GM23248 (cell line): ENCODE measurements around the gene APPBP2. TPM values are rescaled to one million over a fixed set of nuclear protein-coding genes. Genes with fewer than 3 reads are reported as not detected.
"Not testable (repeated sequence)": the region's sequence is repeated elsewhere in the genome, so short reads cannot be mapped to it uniquely, and the experiment has no call there.

Source experiments
- DNase-seq: peaks from one replicate; pipeline ENCODE4 v3.0.0-alpha.2; 2015
- H2AFZ ChIP-seq: fragments of 200-600 bp; sonication (generic); 2 replicates; pipeline ENCODE4 v1.6.1; 2016; ENCODE audit warnings: antibody characterized with exemption
- H3F3A ChIP-seq: fragments of 200-600 bp; sonication (generic); 2 replicates; pipeline ENCODE4 v1.6.1; 2016; ENCODE audit warnings: mild to moderate bottlenecking, antibody characterized with exemption, mixed run types; ENCODE audit not compliant: insufficient read depth
- H3K27ac ChIP-seq: fragments of 200-600 bp; sonication (generic); 2 replicates; pipeline ENCODE4 v1.5.1; 2016; ENCODE audit warnings: mild to moderate bottlenecking
- H3K27me3 ChIP-seq: fragments of 200-600 bp; sonication (generic); replicated peaks from 2 replicates; pipeline ENCODE4 v1.6.1; 2016; ENCODE audit warnings: mild to moderate bottlenecking; ENCODE audit not compliant: insufficient read depth
- H3K36me3 ChIP-seq: fragments of 200-600 bp; sonication (generic); 2 replicates; pipeline ENCODE4 v1.6.1; 2016; ENCODE audit warnings: low read depth, mild to moderate bottlenecking
- H3K4me1 ChIP-seq: fragments of 200-600 bp; sonication (generic); 2 replicates; pipeline ENCODE4 v1.6.1; 2016; ENCODE audit warnings: mild to moderate bottlenecking; ENCODE audit not compliant: insufficient read depth
- H3K4me2 ChIP-seq: fragments of 200-600 bp; sonication (generic); one replicate; pipeline ENCODE4 v1.6.1; 2016; ENCODE audit warnings: mild to moderate bottlenecking; ENCODE audit not compliant: unreplicated experiment
- H3K4me3 ChIP-seq: fragments of 200-600 bp; sonication (generic); 2 replicates; pipeline ENCODE4 v1.5.1; 2016; ENCODE audit warnings: mild to moderate bottlenecking
- H3K79me2 ChIP-seq: fragments of 200-600 bp; sonication (generic); 2 replicates; pipeline ENCODE4 v1.6.1; 2016; ENCODE audit warnings: mild to moderate bottlenecking; ENCODE audit not compliant: insufficient read depth
- H3K9ac ChIP-seq: fragments of 200-600 bp; sonication (generic); 2 replicates; pipeline ENCODE4 v1.6.1; 2016; ENCODE audit warnings: mild to moderate bottlenecking
- H3K9me2 ChIP-seq: fragments of 200-600 bp; sonication (generic); 2 replicates; pipeline ENCODE4 v1.6.1; 2016; ENCODE audit warnings: mixed run types, mild to moderate bottlenecking, moderate library complexity; ENCODE audit not compliant: insufficient read depth
- H3K9me3 ChIP-seq: fragments of 200-600 bp; sonication (generic); one replicate; pipeline ENCODE4 v1.6.1; 2017; ENCODE audit warnings: low read depth
- H4K20me1 ChIP-seq: fragments of 200-600 bp; sonication (generic); 2 replicates; pipeline ENCODE4 v1.6.0; 2016; ENCODE audit not compliant: insufficient read depth
- EZH2 ChIP-seq: fragments of 200-600 bp; sonication (generic); IDR thresholded peaks from 2 replicates; pipeline ENCODE4 v1.6.1; 2018; ENCODE audit warnings: antibody characterized with exemption, mild to moderate bottlenecking; ENCODE audit not compliant: insufficient read depth, poor library complexity, severe bottlenecking
- EZH2phosphoT487 ChIP-seq: fragments of 200-600 bp; sonication (generic); IDR thresholded peaks from 2 replicates; pipeline ENCODE4 v1.6.1; 2018; ENCODE audit warnings: antibody characterized with exemption, moderate library complexity, mild to moderate bottlenecking, low read depth; ENCODE audit not compliant: insufficient read depth
- WGBS, 2 experiments: methylation state at CpG; one replicate each; pipeline ENCODE4 v1.1.6; 2015 to 2017; ENCODE audit warnings: low lambda C conversion rate in 2 of 2, low coverage in 1 of 2; ENCODE audit errors: missing lambda C conversion rate in 2 of 2; 5-methylcytosine and 5-hydroxymethylcytosine counted together
- in situ Hi-C: fragments of 300-500 bp; cut with MboI; formaldehyde crosslinking; loops from 2 replicates; pipeline ENCODE4 v1.15.0; 2020
- polyA plus RNA-seq: library from polyadenylated mRNA; unstranded; fragments of >200 nt; fragmentation: Nextera tagmentation; extraction: Ambion mirVana; gene quantifications from 2 replicates; pipeline ENCODE4 v1.2.1, GENCODE V29; 2016
- total RNA-seq: library from RNA; depleted of rRNA; stranded (reverse); fragments of >200 nt; shearing (Covaris generic); gene quantifications from 2 replicates; pipeline ENCODE4 v1.2.3, GENCODE V29; 2014

The APPBP2 gene
- total and polyA plus RNA-seq, 2 experiments from 2014 or later, result 30.6 to 41.7 TPM

GRCh38 chr17:60495260-60495659 lies 30.8 kb downstream of the APPBP2 start:
- 0 out of 2 replicates have a peak, but pooled peaks cover 3% of the 10 kb centered on the region for H4K20me1 ChIP-seq
- no peak overlapping the region for H3K4me2 ChIP-seq
- no peaks in the 10 kb centered on the region for H3K9me3 ChIP-seq
- no peaks in the 10 kb centered on the region for H3K27me3 ChIP-seq
- H2AFZ ChIP-seq, result no peak overlapping the region
- no peak overlapping the region for H3K27ac ChIP-seq
- H3K4me3 ChIP-seq, result no peak overlapping the region
- H3K4me1 ChIP-seq, result no peaks in the 10 kb centered on the region
- no peak for DNase-seq
- TF ChIP-seq EZH2, result no peak
- no peak for TF ChIP-seq EZH2phosphoT487
- H3K79me2 ChIP-seq, result peaks cover 68% of the 10 kb centered on the region
- 98% methylated on average over 2 of the region's 2 CpGs for WGBS, 2 experiments
- in situ Hi-C loops, result no loop called here
- H3K9ac ChIP-seq, result no peak overlapping the region
- peaks cover 70% of the 10 kb centered on the region for H3K36me3 ChIP-seq
- H3K9me2 ChIP-seq, result no peaks in the 10 kb centered on the region
- H3F3A ChIP-seq, result peaks cover 17% of the 10 kb centered on the region; the same call in 1 of the 2 replicates

GRCh38 chr17:60493847-60494321 lies 32.2 kb downstream of the APPBP2 start:
- WGBS, 2 experiments, result 91 to 92% methylated on average over 3 of the region's 3 CpGs
- Histone ChIP-seq H3F3A (peaks cover 17% of the 10 kb centered on the region; the same call in 1 of the 2 replicates), H3K9me3 (no peaks in the 10 kb centered on the region), H3K79me2 (peaks cover 66% of the 10 kb centered on the region), H2AFZ (no peak overlapping the region), H3K36me3 (peaks cover 60% of the 10 kb centered on the region), H3K4me3 (no peak overlapping the region), H3K9ac (no peak overlapping the region), H4K20me1 (0 out of 2 replicates have a peak, but pooled peaks cover 3% of the 10 kb centered on the region), H3K4me2 (no peak overlapping the region), H3K9me2 (no peaks in the 10 kb centered on the region), H3K4me1 (no peaks in the 10 kb centered on the region), H3K27me3 (no peaks in the 10 kb centered on the region), H3K27ac (peak overlapping the region; percentile 66)
- peak; percentile 60 for DNase-seq
- in situ Hi-C loops, result no loop called here
- no peak for TF ChIP-seq EZH2
- TF ChIP-seq EZH2phosphoT487, result no peak

GRCh38 chr17:60491771-60492170 lies 34.3 kb downstream of the APPBP2 start:
- in situ Hi-C loops, result no loop called here
- H3K4me3 ChIP-seq, result no peak overlapping the region
- no peaks in the 10 kb centered on the region for H4K20me1 ChIP-seq
- no peak overlapping the region for H3K27ac ChIP-seq
- H3K9me3 ChIP-seq, result no peaks in the 10 kb centered on the region
- DNase-seq, result no peak
- H3K4me1 ChIP-seq, result no peaks in the 10 kb centered on the region
- no peaks in the 10 kb centered on the region for H3K27me3 ChIP-seq
- H3K79me2 ChIP-seq, result peaks cover 50% of the 10 kb centered on the region
- H3K4me2 ChIP-seq, result no peak overlapping the region
- H3K36me3 ChIP-seq, result peaks cover 51% of the 10 kb centered on the region
- 98 to 99% methylated on average over 3 of the region's 3 CpGs for WGBS, 2 experiments
- H3K9ac ChIP-seq, result no peak overlapping the region
- no peak for TF ChIP-seq EZH2
- TF ChIP-seq EZH2phosphoT487, result no peak
- no peaks in the 10 kb centered on the region for H3K9me2 ChIP-seq
- no peak overlapping the region for H2AFZ ChIP-seq
- peaks cover 17% of the 10 kb centered on the region; the same call in 1 of the 2 replicates for H3F3A ChIP-seq

DNA sequence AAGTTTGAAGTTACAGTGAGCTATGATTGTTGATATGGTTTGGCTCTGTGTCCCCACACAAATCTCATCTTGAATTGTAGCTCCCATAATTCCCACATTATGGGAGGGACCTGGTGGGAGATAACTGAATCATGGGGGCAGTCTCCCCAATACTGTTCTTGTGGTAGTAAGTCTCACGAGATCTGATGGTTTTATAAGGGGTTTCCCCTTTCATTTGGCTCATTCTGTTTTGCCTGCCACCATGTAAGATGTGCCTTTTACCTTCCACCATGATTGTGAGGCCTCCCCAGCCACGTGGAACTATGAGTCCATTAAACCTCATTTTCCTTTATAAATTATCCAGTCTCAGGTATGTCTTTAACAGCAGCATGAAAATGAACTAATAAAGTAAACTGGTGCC lies 35.4 kb downstream of the APPBP2 start:
- peaks cover 14% of the 10 kb centered on the region; the same call in 1 of the 2 replicates for H3F3A ChIP-seq
- H3K4me2 ChIP-seq, H2AFZ ChIP-seq, DNase-seq, H3K9me2 ChIP-seq, H3K4me3 ChIP-seq, in situ Hi-C loops, H3K9me3 ChIP-seq, H4K20me1 ChIP-seq, H3K4me1 ChIP-seq, H3K9ac ChIP-seq, H3K27me3 ChIP-seq, H3K27ac ChIP-seq: not testable (repeated sequence)
- H3K79me2 ChIP-seq, result peaks cover 49% of the 10 kb centered on the region
- 77 to 97% methylated on average over 2 of the region's 2 CpGs for WGBS, 2 experiments
- H3K36me3 ChIP-seq, result peaks cover 46% of the 10 kb centered on the region

- H3K9me3 ChIP-seq, result no peaks in the 10 kb centered on the region
- no peak overlapping the region for H3K27ac ChIP-seq
- H3K4me2 ChIP-seq, result no peak overlapping the region
- H3K27me3 ChIP-seq, result no peaks in the 10 kb centered on the region
- peaks cover 54% of the 10 kb centered on the region for H3K79me2 ChIP-seq
- no peaks in the 10 kb centered on the region for H3K4me1 ChIP-seq
- no peak overlapping the region for H2AFZ ChIP-seq
- peaks cover 22% of the 10 kb centered on the region for H3F3A ChIP-seq
- in situ Hi-C loops, result no loop called here
- H3K9me2 ChIP-seq, result no peaks in the 10 kb centered on the region
- WGBS, 2 experiments, result 100% methylated on average over 4 of the region's 4 CpGs
- H3K9ac ChIP-seq, result no peak overlapping the region
- TF ChIP-seq EZH2phosphoT487 (no peak), EZH2 (no peak)
- DNase-seq, result no peak
- no peaks in the 10 kb centered on the region for H4K20me1 ChIP-seq
- peaks cover 19% of the 10 kb centered on the region; the same call in 1 of the 2 replicates for H3K36me3 ChIP-seq
- H3K4me3 ChIP-seq, result no peak overlapping the region
These were observed 44.4 kb downstream of the APPBP2 start for GRCh38 chr17:60481604-60482003.
